CD4-positive, alpha-beta T cell treated with Interleukin-4 for 4 hours (primary cell): Measurements from ENCODE around the gene CDCP2.
A peak's percentile ranks its signal among the peaks of the same experiment; 100 is the strongest.
"Not testable (repeated sequence)": the region's sequence is repeated elsewhere in the genome, so short reads cannot be mapped to it uniquely, and the experiment has no call there.

Source experiments
- DNase-seq: peaks from one replicate; pipeline ENCODE4 v3.0.0-alpha.2; 2020

The CDCP2 gene

GRCh38 chr1:54114001-54114400 is 38.8 kb downstream of the CDCP2 start:
- no peak for DNase-seq

- DNase-seq: no peak
Measured at GRCh38 chr1:54112705-54113368, 40.0 kb downstream of the CDCP2 start.

GRCh38 chr1:54112027-54112426 is 40.8 kb downstream of the CDCP2 start:
- no peak for DNase-seq

GRCh38 chr1:54111624-54112023 is 41.2 kb downstream of the CDCP2 start:
- no peak for DNase-seq

GRCh38 chr1:54110996-54111395 is 41.8 kb downstream of the CDCP2 start:
- DNase-seq: no peak

- DNase-seq: no peak
Measured at GRCh38 chr1:54109129-54110090, 43.4 kb downstream of the CDCP2 start.

- DNase-seq: no peak
Measured at GRCh38 chr1:54108156-54108555, 44.6 kb downstream of the CDCP2 start.

- DNase-seq: no peak
Measured at GRCh38 chr1:54107131-54107530, 45.7 kb downstream of the CDCP2 start.

GRCh38 chr1:54105736-54106269 is 47.0 kb downstream of the CDCP2 start:
- no peak for DNase-seq

- DNase-seq: no peak
Measured at GRCh38 chr1:54105080-54105479, 47.7 kb downstream of the CDCP2 start.

- DNase-seq: not testable (repeated sequence)
Measured at GRCh38 chr1:54104613-54105012, 48.2 kb downstream of the CDCP2 start.

- no peak for DNase-seq
Measured at GRCh38 chr1:54103414-54103813, 49.4 kb downstream of the CDCP2 start.

GRCh38 chr1:54100500-54100899 is 52.3 kb downstream of the CDCP2 start:
- DNase-seq: no peak

GRCh38 chr1:54099061-54099610 is 53.7 kb downstream of the CDCP2 start:
- DNase-seq: no peak

GRCh38 chr1:54096877-54097240 is 55.9 kb downstream of the CDCP2 start:
- DNase-seq: no peak

GRCh38 chr1:54096227-54096876 is 56.4 kb downstream of the CDCP2 start:
- DNase-seq: no peak

- peak; percentile 3 for DNase-seq
Measured at GRCh38 chr1:54095546-54096226, 57.1 kb downstream of the CDCP2 start.

- DNase-seq: not testable (repeated sequence)
Measured at GRCh38 chr1:54094730-54095105, 58.1 kb downstream of the CDCP2 start.

GRCh38 chr1:54094001-54094729 is 58.6 kb downstream of the CDCP2 start:
- no peak for DNase-seq

GRCh38 chr1:54091666-54092065 is 61.1 kb downstream of the CDCP2 start:
- no peak for DNase-seq

- no peak for DNase-seq
Measured at GRCh38 chr1:54088385-54088784, 64.4 kb downstream of the CDCP2 start.

GRCh38 chr1:54086754-54087153 is 66.0 kb downstream of the CDCP2 start:
- DNase-seq: no peak
